Fibroblast of the aortic adventitia (primary cell): Measurements from ENCODE around the gene MTO1. TPM values are rescaled to one million over a fixed set of nuclear protein-coding genes. Genes with fewer than 3 reads are reported as not detected.

Experiments used
- DNase-seq: peaks from one replicate; pipeline ENCODE4 v3.0.0-alpha.2; 2010; ENCODE audit warnings: low read depth
- H3K4me3 ChIP-seq: 2 replicates; pipeline ENCODE4 v1.5.1; 2011; ENCODE audit warnings: low read depth, mild to moderate bottlenecking, control low read depth, low read length, moderate library complexity
- CTCF ChIP-seq: IDR thresholded peaks from 2 replicates; pipeline ENCODE4 v1.5.1; 2011; ENCODE audit warnings: mild to moderate bottlenecking, low read length, control low read depth, inconsistent platforms; ENCODE audit not compliant: insufficient read depth
- total RNA-seq: library from RNA; depleted of rRNA; stranded (reverse); fragments of >200 nt; gene quantifications from 2 replicates; pipeline ENCODE4 v1.2.3, GENCODE V29; 2012; ENCODE audit warnings: low replicate concordance

The MTO1 gene
- total RNA-seq, 1 donor = 36.9 TPM

- DNase-seq = no peak
- no peak overlapping the region for H3K4me3 ChIP-seq
- no peak for TF ChIP-seq CTCF
These were observed 15.9 kb downstream of the MTO1 start for GRCh38 chr6:73477407-73477806.

- no peak for TF ChIP-seq CTCF
- no peak for DNase-seq
These were observed 20.4 kb downstream of the MTO1 start for GRCh38 chr6:73481969-73482368.

GRCh38 chr6:73484438-73484837, 22.9 kb downstream of the MTO1 start:
- no peak for DNase-seq
- no peak overlapping the region for H3K4me3 ChIP-seq
- no peak for TF ChIP-seq CTCF

More at GRCh38 chr6:73481969-73482368, 20.4 kb downstream of the MTO1 start:
- H3K4me3 ChIP-seq = no peak overlapping the region

- DNase-seq = no peak
- TF ChIP-seq CTCF = no peak
These were observed 25.9 kb downstream of the MTO1 start for GRCh38 chr6:73487473-73487872.

GRCh38 chr6:73491377-73491776, 29.8 kb downstream of the MTO1 start:
- TF ChIP-seq CTCF = no peak
- no peak for DNase-seq
- H3K4me3 ChIP-seq = no peak overlapping the region

More at GRCh38 chr6:73487473-73487872, 25.9 kb downstream of the MTO1 start:
- no peak overlapping the region for H3K4me3 ChIP-seq

GRCh38 chr6:73497915-73498314, 36.4 kb downstream of the MTO1 start:
- no peak for TF ChIP-seq CTCF
- DNase-seq = no peak
- no peak overlapping the region for H3K4me3 ChIP-seq

- DNase-seq = no peak
- TF ChIP-seq CTCF = no peak
- H3K4me3 ChIP-seq = no peak overlapping the region
These were observed 41.7 kb downstream of the MTO1 start for GRCh38 chr6:73503027-73503772.
